ENCODE data around the gene JAKMIP2. TPM values are rescaled to one million over a fixed set of nuclear protein-coding genes. Genes with fewer than 3 reads are reported as not detected.

The JAKMIP2 gene
- total and polyA plus RNA-seq, 11 donors = under 0.01 to 1.5 (median 0.16) TPM; not detected in 1

- Histone ChIP-seq H3K9me3 (no peaks in the 10 kb centered on the region), H3K27ac (no peak overlapping the region), H3K27me3 (no peaks in the 10 kb centered on the region), H3K4me3 (no peak overlapping the region), H3K36me3 (no peaks in the 10 kb centered on the region), H3K4me1 (no peaks in the 10 kb centered on the region)
- no peak for TF ChIP-seq POLR2A (IDR thresholded peaks at IDR 0.05)
- TF ChIP-seq, protein P1, sequence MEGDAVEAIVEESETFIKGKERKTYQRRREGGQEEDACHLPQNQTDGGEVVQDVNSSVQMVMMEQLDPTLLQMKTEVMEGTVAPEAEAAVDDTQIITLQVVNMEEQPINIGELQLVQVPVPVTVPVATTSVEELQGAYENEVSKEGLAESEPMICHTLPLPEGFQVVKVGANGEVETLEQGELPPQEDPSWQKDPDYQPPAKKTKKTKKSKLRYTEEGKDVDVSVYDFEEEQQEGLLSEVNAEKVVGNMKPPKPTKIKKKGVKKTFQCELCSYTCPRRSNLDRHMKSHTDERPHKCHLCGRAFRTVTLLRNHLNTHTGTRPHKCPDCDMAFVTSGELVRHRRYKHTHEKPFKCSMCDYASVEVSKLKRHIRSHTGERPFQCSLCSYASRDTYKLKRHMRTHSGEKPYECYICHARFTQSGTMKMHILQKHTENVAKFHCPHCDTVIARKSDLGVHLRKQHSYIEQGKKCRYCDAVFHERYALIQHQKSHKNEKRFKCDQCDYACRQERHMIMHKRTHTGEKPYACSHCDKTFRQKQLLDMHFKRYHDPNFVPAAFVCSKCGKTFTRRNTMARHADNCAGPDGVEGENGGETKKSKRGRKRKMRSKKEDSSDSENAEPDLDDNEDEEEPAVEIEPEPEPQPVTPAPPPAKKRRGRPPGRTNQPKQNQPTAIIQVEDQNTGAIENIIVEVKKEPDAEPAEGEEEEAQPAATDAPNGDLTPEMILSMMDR (IDR thresholded peaks at IDR 0.05) = no peak
- DNase-seq (no peak), ATAC-seq (no peak)
- intact Hi-C loops (cut with DNase I) = no loop called here
Observed at GRCh38 chr5:147633173-147633572, 149.4 kb downstream of the JAKMIP2 start.

GRCh38 chr5:147631428-147632003 lies 151.0 kb downstream of the JAKMIP2 start:
- WGBS, 4 donors = 89 to 95% (median 91%) methylated on average over 4 of the region's 4 CpGs
- H3K27ac ChIP-seq = no peak overlapping the region
- DNase-seq (no peak), ATAC-seq (no peak)
- H3K27me3 ChIP-seq = no peaks in the 10 kb centered on the region
- intact Hi-C loops (cut with DNase I) = no loop called here
- H3K36me3 ChIP-seq = no peaks in the 10 kb centered on the region
- H3K9me3 ChIP-seq = no peaks in the 10 kb centered on the region
- TF ChIP-seq, protein P1 (IDR thresholded peaks at IDR 0.05) = no peak
- no peak for TF ChIP-seq POLR2A (IDR thresholded peaks at IDR 0.05)
- no peaks in the 10 kb centered on the region for H3K4me1 ChIP-seq
- no peak overlapping the region for H3K4me3 ChIP-seq

GRCh38 chr5:147629196-147629595 lies 153.3 kb downstream of the JAKMIP2 start:
- no peak for TF ChIP-seq POLR2A (IDR thresholded peaks at IDR 0.05)
- TF ChIP-seq, protein P1 (IDR thresholded peaks at IDR 0.05) = no peak
- 93 to 98% (median 93%) methylated on average over 4 of the region's 4 CpGs for WGBS, 4 donors
- DNase-seq = no peak
- Histone ChIP-seq H3K4me3 (no peak overlapping the region), H3K9me3 (no peaks in the 10 kb centered on the region), H3K4me1 (no peaks in the 10 kb centered on the region), H3K36me3 (no peaks in the 10 kb centered on the region), H3K27ac (no peak overlapping the region), H3K27me3 (peaks cover 0 to 3% (median 0%) of the 10 kb centered on the region in 9 donors)
- intact Hi-C loops (cut with DNase I) = loop anchor here in 6 of 10 donors (2.0 to 10.0 kb wide), 4 partner anchors 193 to 308 kb away; no protein-coding TSS in a partner anchor
- ATAC-seq = no peak

DNA sequence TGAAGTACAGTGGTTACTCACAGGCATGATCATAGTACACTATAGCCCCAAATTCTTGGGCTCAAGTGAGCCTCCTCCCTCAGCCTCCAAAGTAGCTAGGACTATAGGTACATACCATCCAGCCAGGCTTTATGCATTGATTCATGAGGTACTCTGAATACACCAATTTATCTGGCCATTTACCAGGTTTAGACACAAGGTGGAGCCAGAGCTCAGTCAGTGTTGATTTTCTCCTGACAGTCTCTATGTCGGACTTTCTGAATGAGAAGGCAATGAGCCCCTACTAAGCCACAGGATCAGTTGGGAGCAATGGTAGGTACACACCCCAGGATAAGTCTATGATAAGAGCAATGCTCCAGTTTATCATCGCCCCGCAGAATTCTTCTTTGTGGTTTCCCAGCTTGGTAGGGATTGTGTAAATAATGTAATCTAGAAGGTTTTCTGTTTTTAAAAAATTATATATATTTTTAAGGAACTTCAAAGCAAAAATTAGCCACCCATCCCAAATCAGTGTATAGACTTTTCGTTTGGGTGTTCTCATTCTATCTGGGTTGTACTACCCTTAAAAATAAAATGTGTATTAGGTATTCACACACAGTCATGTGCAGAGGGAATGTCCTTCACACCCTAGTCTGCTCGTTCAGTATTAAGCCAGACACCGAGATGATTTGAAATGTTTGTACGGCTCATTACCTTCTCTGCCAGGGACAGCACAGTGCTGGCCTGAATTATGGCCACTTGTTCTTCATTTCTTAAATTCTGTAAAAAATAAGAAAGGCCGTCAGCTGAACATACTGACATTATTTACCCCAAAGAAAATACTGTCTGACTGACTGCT lies 154.3 kb downstream of the JAKMIP2 start:
- WGBS, 4 donors = 36 to 43% (median 42%) methylated on average over 8 of the region's 8 CpGs
- TF ChIP-seq, protein P1 (IDR thresholded peaks at IDR 0.05) = peak; percentile 61 to 82 (median 68)
- no peak for TF ChIP-seq POLR2A (IDR thresholded peaks at IDR 0.05)
- H3K27me3 ChIP-seq = peaks cover 0 to 3% (median 0%) of the 10 kb centered on the region in 9 donors
- H3K9me3 ChIP-seq = no peaks in the 10 kb centered on the region
- peak in 3 of 5 donors; percentile 31 to 38 (median 37) for DNase-seq
- H3K36me3 ChIP-seq = no peaks in the 10 kb centered on the region
- H3K27ac ChIP-seq = no peak overlapping the region
- H3K4me3 ChIP-seq = no peak overlapping the region
- intact Hi-C loops (cut with DNase I) = loop anchor here (1.0 to 10.0 kb wide), 6 partner anchors 194 to 309 kb away; no protein-coding TSS in a partner anchor
- H3K4me1 ChIP-seq = no peaks in the 10 kb centered on the region
- peak in 3 of 4 donors; percentile 70 to 82 (median 71) for ATAC-seq

All from heart left ventricle (tissue), 16 donors.